Stimulated activated CD4-positive, alpha-beta T cell treated with anti-CD3 and anti-CD28 coated beads, TNF-alpha, amount 100 ng/mL, for 48 hours (primary cell): ENCODE data around the gene DNM3.
"Not testable (repeated sequence)": the region's sequence is repeated elsewhere in the genome, so short reads cannot be mapped to it uniquely, and the experiment has no call there.

ENCODE experiments used
- DNase-seq, 3 donors: peaks; one replicate each; pipeline ENCODE4 v3.0.0-alpha.2; 2020; ENCODE audit warnings: low read depth in 3 of 3

Gene DNM3

GRCh38 chr1:172276120-172276818 lies 435.0 kb downstream of the DNM3 start:
- DNase-seq = no peak

GRCh38 chr1:172277275-172277674 lies 436.0 kb downstream of the DNM3 start:
- no peak for DNase-seq

DNA sequence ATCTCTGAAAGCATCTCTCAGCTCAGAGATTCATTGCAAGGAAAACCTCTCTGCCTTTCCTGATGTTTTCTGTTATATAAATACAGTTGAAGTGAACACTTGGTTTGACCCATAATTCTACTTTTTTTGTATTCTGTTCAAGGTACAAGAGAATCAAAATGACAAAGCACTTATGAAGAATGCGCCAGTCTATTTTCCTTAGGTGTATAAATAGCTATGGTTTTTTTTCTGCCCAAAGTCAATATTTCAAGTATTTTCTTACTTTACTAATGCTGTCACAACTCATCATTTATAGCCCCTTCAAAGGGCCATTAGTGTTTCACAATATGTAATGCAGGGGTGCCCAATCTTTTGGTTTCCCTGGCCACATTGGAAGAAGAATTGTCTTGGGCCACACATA lies 436.7 kb downstream of the DNM3 start:
- no peak for DNase-seq

DNA sequence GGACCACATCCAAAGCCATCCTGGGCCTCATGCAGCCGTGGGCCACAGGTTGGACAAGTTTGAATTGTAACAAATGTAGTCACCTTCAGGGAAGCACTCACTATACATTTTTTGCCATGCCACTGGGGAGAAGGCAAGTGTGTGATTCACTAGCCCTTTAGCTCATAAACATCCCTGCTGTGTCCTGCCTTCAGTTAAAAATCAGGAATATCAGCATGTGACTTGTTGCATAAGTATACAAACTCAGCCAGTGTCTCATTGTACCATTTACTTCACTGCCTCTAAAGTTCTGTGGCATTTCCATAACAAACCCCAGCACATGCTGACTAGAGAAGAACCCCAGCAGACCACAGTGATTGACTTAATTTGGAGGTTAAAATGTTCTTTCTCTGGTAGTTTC lies 437.2 kb downstream of the DNM3 start:
- DNase-seq = no peak

- no peak for DNase-seq
These were observed 438.8 kb downstream of the DNM3 start for GRCh38 chr1:172279939-172280636.

GRCh38 chr1:172283766-172284165 lies 442.5 kb downstream of the DNM3 start:
- DNase-seq = no peak

DNA sequence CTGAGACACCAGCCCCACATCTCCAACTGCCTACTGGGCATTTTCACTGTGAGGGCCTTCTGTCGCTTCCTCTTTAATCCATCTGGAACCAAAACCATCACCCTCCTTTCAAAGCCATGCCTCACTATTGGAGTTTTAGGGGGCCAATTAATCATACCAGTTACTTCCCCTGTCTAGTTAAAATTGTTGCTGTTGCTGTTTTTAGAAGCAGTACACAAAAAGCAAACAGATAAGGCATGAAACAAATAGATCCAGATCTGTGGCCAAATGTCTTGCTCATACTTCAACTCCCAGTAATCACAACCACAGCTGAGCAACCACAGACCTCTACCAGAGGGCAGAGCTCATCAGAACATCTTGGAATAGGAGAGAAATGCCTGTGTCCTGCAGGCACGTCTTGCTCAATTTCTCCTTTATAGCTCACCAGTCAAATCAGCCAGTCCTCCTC lies 445.4 kb downstream of the DNM3 start:
- no peak for DNase-seq

DNA sequence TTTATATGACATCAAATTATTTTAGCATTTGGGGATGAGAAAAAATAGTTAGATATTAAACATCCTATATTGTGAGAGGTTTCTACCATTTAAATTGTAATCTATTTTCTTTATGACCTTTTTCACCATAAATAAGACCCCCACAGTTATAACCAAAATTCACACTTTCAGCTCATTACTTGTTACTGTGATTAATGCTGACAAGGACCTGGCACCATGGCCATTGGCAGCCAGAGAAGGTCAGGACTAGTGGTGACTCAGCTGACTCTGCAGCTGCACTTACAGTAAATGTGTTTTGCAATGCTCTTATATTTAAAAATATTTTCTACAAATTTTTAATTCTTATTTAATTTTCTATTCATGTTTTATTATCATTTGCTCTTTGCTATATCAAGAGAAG lies 445.9 kb downstream of the DNM3 start:
- DNase-seq = no peak

GRCh38 chr1:172288581-172288980 lies 447.3 kb downstream of the DNM3 start:
- no peak for DNase-seq

DNA sequence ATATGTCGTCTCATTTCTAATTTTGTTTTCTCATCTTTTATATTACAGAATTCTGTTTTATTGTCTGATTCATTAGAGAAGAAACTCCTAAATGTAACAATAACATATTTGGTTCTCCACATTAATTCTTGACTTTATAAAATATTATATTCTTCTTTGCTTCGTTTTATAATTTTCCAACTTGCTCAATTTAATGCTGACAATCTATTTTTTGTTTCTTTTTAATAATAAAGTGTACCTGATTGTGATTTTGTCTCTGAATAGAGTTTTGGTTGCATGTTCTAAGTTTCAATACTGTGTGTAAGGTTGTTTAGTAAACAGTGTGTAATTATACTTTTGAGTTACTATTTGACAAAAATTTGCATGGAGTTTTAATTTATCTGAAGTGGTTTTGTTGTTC lies 448.1 kb downstream of the DNM3 start:
- no peak for DNase-seq

GRCh38 chr1:172292840-172293239 lies 451.5 kb downstream of the DNM3 start:
- DNase-seq = no peak

DNA sequence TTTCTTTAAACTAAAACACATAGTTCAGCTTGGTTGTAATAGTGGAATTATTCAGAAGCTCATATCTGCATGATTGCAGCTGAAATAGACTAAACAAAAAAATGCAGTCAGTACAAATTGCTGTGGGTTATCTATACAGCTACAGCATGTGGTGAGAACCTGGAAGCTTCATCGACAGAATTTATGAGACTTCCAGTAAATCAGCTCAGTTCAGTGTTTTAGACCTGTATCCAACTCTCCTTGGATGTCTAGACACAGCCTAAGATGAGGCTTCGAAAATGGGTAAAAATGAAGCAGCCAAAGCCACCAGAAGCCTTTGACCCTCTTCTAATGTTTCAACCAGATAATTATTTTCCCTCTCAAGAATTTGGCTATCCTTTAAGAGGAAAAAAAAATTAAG lies 452.1 kb downstream of the DNM3 start:
- DNase-seq = no peak

- DNase-seq = no peak
These were observed 456.8 kb downstream of the DNM3 start for GRCh38 chr1:172298141-172298540.

DNA sequence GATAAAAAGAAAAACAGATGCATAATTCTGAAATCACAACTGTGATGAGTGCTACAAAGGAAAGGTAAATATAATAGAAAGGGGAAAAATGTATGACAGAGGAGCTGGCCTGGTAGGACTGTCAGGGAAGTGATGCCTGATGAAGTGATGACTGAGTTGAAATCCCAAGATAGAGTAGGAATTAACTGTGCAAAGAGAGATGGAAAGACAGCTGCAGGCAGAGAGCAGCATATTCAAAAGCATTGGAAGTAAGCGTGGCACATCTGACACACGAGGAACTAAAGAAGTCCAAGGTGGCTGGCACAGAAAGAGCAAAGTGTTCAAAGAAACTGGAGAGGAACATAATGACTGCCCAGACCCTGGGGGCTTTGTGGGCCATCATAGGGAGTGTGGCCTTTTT lies 457.6 kb downstream of the DNM3 start:
- DNase-seq = no peak

GRCh38 chr1:172299515-172299914 lies 458.2 kb downstream of the DNM3 start:
- DNase-seq = no peak

DNA sequence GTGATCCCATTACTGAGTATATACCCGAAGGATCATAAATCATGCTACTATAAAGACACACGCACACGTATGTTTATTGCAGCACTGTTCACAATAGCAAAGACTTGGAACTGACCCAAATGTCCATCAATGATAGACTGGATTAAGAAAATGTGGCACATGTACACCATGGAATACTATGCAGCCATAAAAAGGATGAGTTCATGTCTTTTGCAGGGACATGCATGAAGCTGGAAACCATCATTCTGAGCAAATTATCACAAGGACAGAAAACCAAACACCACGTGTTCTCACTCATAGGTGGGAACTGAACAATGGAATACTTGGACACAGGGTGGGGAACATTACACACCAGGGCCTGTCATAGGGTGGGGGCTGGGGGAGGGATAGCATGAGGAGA lies 466.2 kb downstream of the DNM3 start:
- not testable (repeated sequence) for DNase-seq

DNA sequence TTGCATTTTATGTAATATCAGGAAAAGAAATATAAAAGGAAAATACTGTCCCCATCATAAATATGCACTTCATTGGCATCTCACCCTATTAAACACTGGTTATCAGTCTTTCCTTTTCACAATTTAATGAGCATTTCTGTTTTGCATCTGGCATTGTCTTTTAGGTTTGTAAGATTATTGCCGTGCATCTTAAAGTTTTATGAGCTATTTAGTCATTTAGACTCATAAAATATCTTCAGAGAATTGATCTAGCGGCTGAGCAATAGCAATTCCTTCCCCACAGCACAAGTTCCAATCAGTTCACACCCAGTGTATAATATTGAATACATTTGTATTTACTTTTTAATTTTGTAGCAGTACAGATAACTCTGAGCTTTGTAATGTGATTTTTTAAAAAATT lies 466.8 kb downstream of the DNM3 start:
- no peak for DNase-seq

DNA sequence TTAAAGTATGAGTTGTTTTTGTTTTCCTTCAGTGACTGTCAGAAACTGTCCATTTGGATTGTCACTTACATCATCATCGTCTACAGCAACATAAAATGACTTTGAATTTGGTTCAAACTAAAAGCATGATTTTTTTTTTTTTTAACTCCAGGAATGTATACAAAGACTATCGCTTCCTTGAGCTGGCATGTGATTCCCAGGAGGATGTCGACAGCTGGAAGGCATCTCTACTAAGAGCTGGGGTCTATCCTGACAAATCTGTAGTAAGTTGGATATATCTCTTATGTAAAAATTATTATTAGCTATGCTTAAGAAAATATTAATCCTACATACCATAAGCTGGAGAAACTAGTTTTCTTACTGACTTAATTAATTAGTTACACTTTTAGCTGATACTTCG lies 467.3 kb downstream of the DNM3 start:
- no peak for DNase-seq

- DNase-seq = no peak
These were observed 479.4 kb downstream of the DNM3 start for GRCh38 chr1:172320733-172321132.

- DNase-seq = no peak
These were observed 480.2 kb downstream of the DNM3 start for GRCh38 chr1:172321451-172321850.

- DNase-seq = no peak
These were observed 481.1 kb downstream of the DNM3 start for GRCh38 chr1:172322219-172323061.

DNA sequence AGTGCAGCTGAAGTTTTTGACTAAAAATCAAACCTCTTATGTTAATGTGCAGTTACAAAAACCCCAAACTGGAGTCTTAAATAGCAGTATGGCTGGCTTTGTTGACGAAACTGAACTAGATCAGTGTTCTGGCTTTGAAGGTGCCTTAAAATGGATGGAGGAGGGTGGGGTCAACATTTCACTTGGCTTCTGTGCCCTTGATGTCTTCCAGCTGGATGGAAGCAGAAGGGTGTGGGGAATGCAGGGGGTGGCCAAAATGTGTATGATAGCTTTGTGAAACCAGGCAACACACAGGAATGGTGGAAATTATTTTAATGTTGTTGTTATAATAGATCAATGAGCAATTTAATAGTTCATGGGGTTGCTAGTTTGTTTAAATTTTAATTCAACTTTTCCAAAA lies 482.4 kb downstream of the DNM3 start:
- DNase-seq = no peak

DNA sequence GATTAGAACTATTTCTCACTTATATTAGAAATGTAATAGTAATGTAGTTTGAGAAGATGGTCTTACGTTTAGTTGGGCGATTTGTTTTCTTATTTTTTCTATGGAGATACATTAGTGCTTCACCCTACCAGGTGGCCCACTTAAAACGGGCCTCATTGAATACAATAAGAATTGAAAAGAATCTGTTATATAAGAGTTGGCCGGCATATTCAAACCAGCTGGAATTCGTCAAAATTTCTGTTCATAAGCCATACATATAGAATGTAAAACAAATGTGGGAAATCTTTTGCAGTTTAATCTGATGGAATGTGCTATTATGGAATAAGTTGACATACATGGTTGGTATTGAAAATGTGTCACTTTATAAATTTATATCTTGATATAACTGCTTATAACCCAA lies 482.8 kb downstream of the DNM3 start:
- DNase-seq = no peak
